GM23338 (cell line): ENCODE results near the gene TOMM70. TPM values are rescaled to one million over a fixed set of nuclear protein-coding genes. Genes with fewer than 3 reads are reported as not detected.
A peak's percentile ranks its signal among the peaks of the same experiment; 100 is the strongest.

Experiments used
- ATAC-seq: fragments of 200-7000 bp; cut with Tn5 transposase; 3 replicates; pipeline ENCODE4 v1.9.1; 2020
- DNase-seq: peaks from one replicate; pipeline ENCODE4 v3.0.0-alpha.2; 2015; ENCODE audit warnings: low spot score
- H2AFZ ChIP-seq: fragments of 200-600 bp; sonication (generic); 2 replicates; pipeline ENCODE4 v1.8.0; 2016; ENCODE audit warnings: antibody characterized with exemption, mild to moderate bottlenecking, moderate library complexity
- H3F3A ChIP-seq: fragments of 200-600 bp; sonication (generic); replicated peaks from 2 replicates; pipeline ENCODE4 v1.8.0; 2017; ENCODE audit warnings: antibody characterized with exemption, mixed run types, low read depth
- H3K27ac ChIP-seq: fragments of 200-600 bp; sonication (generic); 2 replicates; pipeline ENCODE4 v1.6.1; 2016; ENCODE audit warnings: low read depth
- H3K27me3 ChIP-seq: fragments of 200-600 bp; sonication (generic); 2 replicates; pipeline ENCODE4 v1.8.0; 2016; ENCODE audit warnings: mild to moderate bottlenecking, mixed run types, moderate library complexity; ENCODE audit not compliant: insufficient read depth
- H3K36me3 ChIP-seq: fragments of 200-600 bp; sonication (generic); 2 replicates; pipeline ENCODE4 v1.8.0; 2016; ENCODE audit warnings: mild to moderate bottlenecking; ENCODE audit not compliant: insufficient read depth
- H3K4me1 ChIP-seq: fragments of 200-600 bp; sonication (generic); 2 replicates; pipeline ENCODE4 v1.8.0; 2016; ENCODE audit warnings: mild to moderate bottlenecking, moderate library complexity; ENCODE audit not compliant: insufficient read depth
- H3K4me2 ChIP-seq: fragments of 200-600 bp; sonication (generic); 2 replicates; pipeline ENCODE4 v1.7.1; 2017; ENCODE audit warnings: mixed run types
- H3K4me3 ChIP-seq: fragments of 200-600 bp; sonication (generic); 2 replicates; pipeline ENCODE4 v1.6.1; 2016; ENCODE audit warnings: mixed run types
- H3K79me2 ChIP-seq: fragments of 200-600 bp; sonication (generic); replicated peaks from 2 replicates; pipeline ENCODE4 v1.8.0; 2017; ENCODE audit warnings: mild to moderate bottlenecking; ENCODE audit not compliant: insufficient read depth
- H3K9me2 ChIP-seq: fragments of 200-600 bp; sonication (generic); 2 replicates; pipeline ENCODE4 v1.8.0; 2017; ENCODE audit not compliant: insufficient read depth
- H4K20me1 ChIP-seq: fragments of 200-600 bp; sonication (generic); replicated peaks from 2 replicates; pipeline ENCODE4 v1.8.0; 2017; ENCODE audit warnings: mild to moderate bottlenecking; ENCODE audit not compliant: insufficient read depth
- H3K27ac Mint-ChIP-seq: 2 replicates; pipeline ENCODE4 v1.8.0; 2020; ENCODE audit warnings: inconsistent platforms, mild to moderate bottlenecking, moderate library complexity, mixed read lengths
- H3K27me3 Mint-ChIP-seq: 3 replicates; pipeline ENCODE4 v1.8.0; 2022; ENCODE audit warnings: low read depth, mild to moderate bottlenecking, moderate library complexity, mixed read lengths, inconsistent platforms; ENCODE audit not compliant: insufficient read depth, poor library complexity
- H3K36me3 Mint-ChIP-seq: 3 replicates; pipeline ENCODE4 v1.8.0; 2021; ENCODE audit warnings: low read depth, mild to moderate bottlenecking, inconsistent platforms, moderate library complexity, mixed read lengths
- H3K4me1 Mint-ChIP-seq: 3 replicates; pipeline ENCODE4 v1.8.0; 2020; ENCODE audit warnings: mild to moderate bottlenecking, inconsistent platforms, mixed read lengths
- H3K4me3 Mint-ChIP-seq: 3 replicates; pipeline ENCODE4 v1.8.0; 2021; ENCODE audit warnings: moderate library complexity, mild to moderate bottlenecking, inconsistent platforms, mixed read lengths
- H3K9me3 Mint-ChIP-seq: 3 replicates; pipeline ENCODE4 v1.8.0; 2020; ENCODE audit warnings: moderate library complexity, mild to moderate bottlenecking, inconsistent platforms, mixed read lengths
- EZH2phosphoT487 ChIP-seq: fragments of 200-600 bp; sonication (generic); IDR thresholded peaks from one replicate; pipeline ENCODE4 v1.8.1; 2018; ENCODE audit warnings: antibody characterized with exemption; ENCODE audit not compliant: unreplicated experiment
- POLR2AphosphoS5 ChIP-seq: IDR thresholded peaks from 2 replicates; pipeline ENCODE4 v1.6.1; 2016; ENCODE audit warnings: antibody characterized with exemption, low read depth
- REST ChIP-seq: IDR thresholded peaks from one replicate; pipeline ENCODE4 v1.6.1; 2018; ENCODE audit warnings: antibody characterized with exemption; ENCODE audit not compliant: unreplicated experiment
- STAT1 ChIP-seq: IDR thresholded peaks from one replicate; pipeline ENCODE4 v1.6.1; 2016; ENCODE audit warnings: antibody characterized with exemption; ENCODE audit not compliant: unreplicated experiment
- ZNF114 ChIP-seq: fragments of 250-450 bp; sonication (Bioruptor Pico); IDR thresholded peaks from 2 replicates; pipeline ENCODE4 v1.5.0; 2020; ENCODE audit warnings: mild to moderate bottlenecking, moderate library complexity
- ZNF462 ChIP-seq: fragments of 250-450 bp; sonication (Bioruptor Pico); IDR thresholded peaks from 2 replicates; pipeline ENCODE4 v1.5.0; 2020; ENCODE audit warnings: mild to moderate bottlenecking, moderate library complexity
- polyA plus RNA-seq: library from polyadenylated mRNA; unstranded; fragments of >200 nt; fragmentation: Nextera tagmentation; extraction: Ambion mirVana; gene quantifications from 2 replicates; pipeline ENCODE4 v1.2.1, GENCODE V29; 2016
- total RNA-seq: library from RNA; depleted of rRNA; stranded (reverse); fragments of >200 nt; shearing (Covaris generic); gene quantifications from 2 replicates; pipeline ENCODE4 v1.2.3, GENCODE V29; 2014

The TOMM70 gene
- total and polyA plus RNA-seq, 2 experiments from 2014 or later, result 29.5 to 66.8 TPM

GRCh38 chr3:100359035-100359434, 41.9 kb downstream of the TOMM70 start:
- peaks cover 3% of the 10 kb centered on the region; the same call in 2 of the 3 replicates for H3K9me3 Mint-ChIP-seq
- H3K27ac ChIP-seq, result 0 out of 2 replicates have a peak overlapping the region, but pooled peaks have one; percentile 2
- no peak for DNase-seq
- no peak for ATAC-seq
- H2AFZ ChIP-seq, result no peak overlapping the region
- no peaks in the 10 kb centered on the region for H3K9me2 ChIP-seq
- H3K27me3 Mint-ChIP-seq, result peaks cover 3% of the 10 kb centered on the region
- H3K36me3 ChIP-seq, result peaks cover 12% of the 10 kb centered on the region; the same call in 1 of the 2 replicates
- H4K20me1 ChIP-seq, result no peaks in the 10 kb centered on the region
- H3K27ac Mint-ChIP-seq, result peak overlapping the region; percentile 39; the same call in 1 of the 2 replicates
- no peak overlapping the region for H3K4me2 ChIP-seq
- TF ChIP-seq ZNF114 (no peak), REST (no peak), ZNF462 (no peak), EZH2phosphoT487 (no peak), STAT1 (no peak), POLR2AphosphoS5 (no peak)
- peaks cover 28% of the 10 kb centered on the region; the same call in 2 of the 3 replicates for H3K36me3 Mint-ChIP-seq
- H3K4me3 ChIP-seq, result no peak overlapping the region
- H3K79me2 ChIP-seq, result no peaks in the 10 kb centered on the region
- H3K4me1 ChIP-seq, result no peaks in the 10 kb centered on the region
- no peaks in the 10 kb centered on the region for H3K27me3 ChIP-seq
- no peak overlapping the region for H3K4me3 Mint-ChIP-seq
- no peaks in the 10 kb centered on the region for H3F3A ChIP-seq
- H3K4me1 Mint-ChIP-seq, result no peaks in the 10 kb centered on the region
